Kidney (tissue), 14 donors: ENCODE measurements around the gene CXCL13. TPM values are rescaled to one million over a fixed set of nuclear protein-coding genes. Genes with fewer than 3 reads are reported as not detected.

Experiments used
- DNase-seq, 5 donors: peaks; one replicate each; pipeline ENCODE4 v3.0.0-alpha.2; 2013 to 2020
- FAIRE-seq: peaks from 2 replicates; lab custom pipeline; 2012; peaks lifted over from hg19 to GRCh38; lab: Jason Lieb, UNC
- H3K27ac ChIP-seq, 2 donors: one replicate each; pipeline ENCODE4 v1.7.0; 2013; ENCODE audit warnings: low read depth in 2 of 2, low read length in 2 of 2, inconsistent platforms in 1 of 2
- H3K27me3 ChIP-seq: one replicate; pipeline ENCODE4 v1.7.1; 2013; ENCODE audit warnings: low read length, inconsistent platforms; ENCODE audit not compliant: control insufficient read depth, insufficient read depth
- H3K36me3 ChIP-seq, 3 donors: one replicate each; pipeline versions ENCODE4 v1.7.0 to v1.7.1; 2013; ENCODE audit warnings: low read length in 3 of 3, control low read depth in 1 of 3, inconsistent platforms in 1 of 3; ENCODE audit not compliant: insufficient read depth in 3 of 3, control insufficient read depth in 2 of 3
- H3K4me1 ChIP-seq, 3 donors: one replicate each; pipeline versions ENCODE4 v1.7.0 to v1.7.1; 2013; ENCODE audit warnings: low read length in 3 of 3, inconsistent platforms in 1 of 3, low read depth in 1 of 3; ENCODE audit not compliant: control insufficient read depth in 2 of 3, insufficient read depth in 2 of 3
- H3K4me3 ChIP-seq, 3 donors: one replicate each; pipeline versions ENCODE4 v1.7.0 to v1.8.1; 2013; ENCODE audit warnings: low read length in 3 of 3, control low read depth in 1 of 3, inconsistent platforms in 1 of 3
- H3K9ac ChIP-seq, 3 donors: one replicate each; pipeline versions ENCODE4 v1.7.0 to v1.7.1; 2013; ENCODE audit warnings: low read length in 3 of 3, control low read depth in 1 of 3, inconsistent platforms in 1 of 3
- H3K9me3 ChIP-seq, 3 donors: one replicate each; pipeline versions ENCODE4 v1.7.0 to v1.7.1; 2013; ENCODE audit warnings: low read length in 3 of 3, control low read depth in 1 of 3, inconsistent platforms in 1 of 3; ENCODE audit not compliant: control insufficient read depth in 2 of 3, insufficient read depth in 1 of 3
- CTCF ChIP-seq: IDR thresholded peaks from 3 replicates; pipeline ENCODE4 v1.5.1; 2012; ENCODE audit warnings: mild to moderate bottlenecking, moderate library complexity, borderline replicate concordance; ENCODE audit not compliant: insufficient read depth; ENCODE audit errors: extremely low read depth
- intact Hi-C: fragments of 100-400 bp; cut with DNase I; formaldehyde crosslinking; loops from one replicate; pipeline ENCODE4 v1.11.1; 2022
- polyA plus RNA-seq: library from polyadenylated mRNA; stranded (reverse); fragments of 350-450 nt; fragmentation: Illumina TruSeq; extraction: RNeasy Lipid Tissue Mini Kit (QIAGEN cat#74804); gene quantifications from one replicate; pipeline ENCODE4 v1.2.3, GENCODE V29; 2014; ENCODE audit warnings: low read depth, low replicate concordance; ENCODE audit not compliant: insufficient read depth
- total RNA-seq: library from RNA; stranded (reverse); fragmentation: NEBNext Ultra II Directional; extraction: Animal tissue kit (Norgen Biotek cat#: 25700); gene quantifications from one replicate; pipeline ENCODE4 v1.2.1, GENCODE V29; 2021
- donor health status: control.
- donor health status: control.
- donor health status: control.
- donor health status: control.
- donor health status: control.
- donor health status: DM: yes; HTN: yes; CAD: no.
- donor health status: Normal renal cell carcinoma (clear cell type).

Gene CXCL13
- total and polyA plus RNA-seq, 2 donors from 2014 or later: 6.5 TPM; not detected in 1

- DNase-seq (no peak), FAIRE-seq (no peak)
- no peaks in the 10 kb centered on the region for H3K9me3 ChIP-seq
- H3K4me3 ChIP-seq: no peak overlapping the region
- H3K27me3 ChIP-seq: no peaks in the 10 kb centered on the region
- no peak for TF ChIP-seq CTCF
- H3K36me3 ChIP-seq: no peaks in the 10 kb centered on the region
- intact Hi-C loops: no loop called here
- H3K9ac ChIP-seq: no peak overlapping the region
- no peaks in the 10 kb centered on the region for H3K4me1 ChIP-seq
- H3K27ac ChIP-seq: no peak overlapping the region
These were observed 17.5 kb downstream of the CXCL13 start for GRCh38 chr4:77623091-77623490.

- no peaks in the 10 kb centered on the region for H3K36me3 ChIP-seq
- no peak overlapping the region for H3K4me3 ChIP-seq
- H3K9me3 ChIP-seq: no peaks in the 10 kb centered on the region
- no peak overlapping the region for H3K27ac ChIP-seq
- no peak for FAIRE-seq
- H3K4me1 ChIP-seq: no peaks in the 10 kb centered on the region
- no peak for DNase-seq
- no peak for TF ChIP-seq CTCF
- H3K27me3 ChIP-seq: no peaks in the 10 kb centered on the region
- H3K9ac ChIP-seq: no peak overlapping the region
- intact Hi-C loops: no loop called here
These were observed 18.6 kb downstream of the CXCL13 start for GRCh38 chr4:77624213-77624612.

GRCh38 chr4:77625485-77625884, 19.9 kb downstream of the CXCL13 start:
- no peaks in the 10 kb centered on the region for H3K4me1 ChIP-seq
- FAIRE-seq (no peak), DNase-seq (no peak)
- H3K9me3 ChIP-seq: no peaks in the 10 kb centered on the region
- no peak overlapping the region for H3K27ac ChIP-seq
- intact Hi-C loops: no loop called here
- no peaks in the 10 kb centered on the region for H3K36me3 ChIP-seq
- no peaks in the 10 kb centered on the region for H3K27me3 ChIP-seq
- TF ChIP-seq CTCF: no peak
- no peak overlapping the region for H3K4me3 ChIP-seq
- H3K9ac ChIP-seq: no peak overlapping the region

GRCh38 chr4:77629885-77630284, 24.3 kb downstream of the CXCL13 start:
- no peak for DNase-seq
- FAIRE-seq: no peak
- H3K4me3 ChIP-seq: no peak overlapping the region
- H3K4me1 ChIP-seq: no peaks in the 10 kb centered on the region
- no peaks in the 10 kb centered on the region for H3K36me3 ChIP-seq
- no peak overlapping the region for H3K9ac ChIP-seq
- no peaks in the 10 kb centered on the region for H3K9me3 ChIP-seq
- no peaks in the 10 kb centered on the region for H3K27me3 ChIP-seq
- intact Hi-C loops: no loop called here
- TF ChIP-seq CTCF: no peak
- no peak overlapping the region for H3K27ac ChIP-seq
